ENCODE data around the gene RNF182.
A peak's percentile ranks its signal among the peaks of the same experiment; 100 is the strongest.
"Not testable (repeated sequence)": the region's sequence is repeated elsewhere in the genome, so short reads cannot be mapped to it uniquely, and the experiment has no call there.

The RNF182 gene

DNA sequence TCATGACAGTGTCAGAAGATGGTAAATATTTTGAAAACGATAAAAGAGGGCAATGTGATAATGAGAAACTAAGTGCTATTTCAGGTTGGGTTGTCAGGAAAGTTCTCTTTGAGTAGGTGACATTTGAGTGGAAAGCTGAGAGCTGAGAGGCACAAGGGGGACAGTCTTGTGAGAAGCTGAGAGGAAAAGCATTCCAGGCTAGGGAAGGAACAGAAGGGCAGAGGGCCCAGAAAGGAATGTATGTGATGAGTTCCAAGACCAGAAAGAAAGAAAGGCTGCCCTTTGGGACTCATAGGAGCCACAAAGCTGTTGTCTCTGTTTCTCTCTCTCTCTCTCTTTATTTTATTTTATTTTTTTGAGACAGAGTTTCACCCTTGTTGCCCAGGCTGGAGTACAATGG is 7.6 kb upstream of the RNF182 start:
- no peak for DNase-seq (ENCODE audit: low read depth in 2 of 2)

DNA sequence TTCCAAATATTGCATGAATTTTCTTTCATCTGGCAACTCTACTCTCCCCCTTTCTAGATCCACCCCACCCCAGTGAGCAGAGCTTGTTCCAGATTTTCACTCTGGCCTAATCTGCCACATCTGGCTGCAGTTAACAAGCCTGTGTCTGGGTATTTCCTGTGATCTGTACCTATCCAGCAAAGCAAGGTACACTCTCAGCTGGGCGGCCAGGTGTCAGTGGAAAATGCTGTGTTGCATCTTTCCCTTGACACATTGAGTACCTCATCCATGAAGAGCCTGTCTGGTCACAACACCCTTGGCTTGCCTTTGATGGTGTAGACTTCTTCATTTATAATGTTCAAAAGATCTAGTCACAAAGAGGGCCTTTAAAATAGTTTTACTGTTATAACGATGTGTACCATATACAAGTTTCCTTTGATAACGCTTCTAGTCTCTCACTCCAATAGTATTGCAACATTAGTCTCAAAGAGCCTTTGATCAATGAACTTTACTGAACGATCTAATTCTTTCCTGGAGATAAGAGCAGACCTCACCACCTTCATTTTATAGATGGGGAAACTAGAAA is 6.0 kb upstream of the RNF182 start:
- no peak for DNase-seq (ENCODE audit: low read depth in 2 of 2)

- no peak for DNase-seq (ENCODE audit: low read depth in 2 of 2)
Observed at GRCh38 chr6:13919861-13920260, 4.9 kb upstream of the RNF182 start.

GRCh38 chr6:13920552-13920951 is 4.2 kb upstream of the RNF182 start:
- DNase-seq (ENCODE audit: low read depth in 2 of 2), result no peak

DNA sequence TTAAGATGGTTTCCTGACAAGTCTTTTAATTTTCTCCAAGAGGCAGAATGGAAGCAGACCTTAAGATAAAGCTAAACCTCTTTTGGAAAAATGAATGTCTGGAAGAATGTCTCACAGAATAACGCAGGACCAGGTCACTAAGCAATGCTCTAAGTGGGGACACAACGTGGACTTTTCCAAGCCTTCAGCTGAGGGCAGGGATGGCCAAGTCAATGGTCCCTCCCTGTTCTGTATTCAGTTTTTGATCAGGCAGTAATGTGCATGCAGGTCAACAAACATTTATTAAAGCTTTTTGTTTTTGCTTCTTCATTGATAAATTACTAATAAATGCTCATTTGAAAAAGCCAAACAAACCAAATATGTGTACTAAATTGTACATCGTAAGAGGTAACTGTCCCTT is 2.0 kb upstream of the RNF182 start:
- no peak for DNase-seq (ENCODE audit: low read depth in 2 of 2)

DNA sequence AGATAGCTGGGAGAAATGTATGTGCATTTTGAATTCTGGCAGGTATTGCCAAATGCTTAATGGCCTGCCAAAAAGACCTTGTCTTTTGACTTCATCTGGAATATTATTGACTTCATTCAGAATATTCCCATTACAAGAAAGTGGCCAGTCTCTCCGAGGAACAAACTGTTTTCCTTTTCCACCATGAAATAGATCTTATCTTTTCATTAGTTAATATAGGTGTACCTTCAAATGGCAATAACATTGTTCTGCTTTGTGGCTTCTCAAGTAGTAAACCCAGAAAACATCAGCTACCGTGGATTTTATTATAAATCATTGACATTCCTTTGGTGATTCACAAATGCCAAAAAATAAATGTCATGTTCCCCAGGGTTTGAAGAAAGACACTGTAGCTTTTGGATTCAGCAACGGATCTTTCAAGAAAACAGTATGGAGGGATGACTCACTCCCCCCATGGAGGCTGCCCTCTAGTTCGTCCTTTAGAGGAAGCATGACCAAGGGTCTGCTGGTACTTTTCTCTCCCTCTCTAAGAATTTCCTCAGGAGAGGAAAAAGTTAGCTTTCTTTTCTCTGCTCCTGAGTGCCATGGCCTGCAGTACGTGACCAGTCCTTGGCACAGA is 1.1 kb upstream of the RNF182 start:
- DNase-seq (ENCODE audit: low read depth in 2 of 2), result peak; percentile 60 to 64

- DNase-seq (ENCODE audit: low read depth in 2 of 2), result peak; percentile 16 to 29
Observed at GRCh38 chr6:13924146-13924948, 405 bp upstream of the RNF182 start.

- no peak for DNase-seq (ENCODE audit: low read depth in 2 of 2)
Observed at GRCh38 chr6:13926378-13926777, 1.6 kb downstream of the RNF182 start.

GRCh38 chr6:13927203-13927602 is 2.5 kb downstream of the RNF182 start:
- no peak for DNase-seq (ENCODE audit: low read depth in 2 of 2)

- no peak for DNase-seq (ENCODE audit: low read depth in 2 of 2)
Observed at GRCh38 chr6:13929196-13929595, 4.4 kb downstream of the RNF182 start.

DNA sequence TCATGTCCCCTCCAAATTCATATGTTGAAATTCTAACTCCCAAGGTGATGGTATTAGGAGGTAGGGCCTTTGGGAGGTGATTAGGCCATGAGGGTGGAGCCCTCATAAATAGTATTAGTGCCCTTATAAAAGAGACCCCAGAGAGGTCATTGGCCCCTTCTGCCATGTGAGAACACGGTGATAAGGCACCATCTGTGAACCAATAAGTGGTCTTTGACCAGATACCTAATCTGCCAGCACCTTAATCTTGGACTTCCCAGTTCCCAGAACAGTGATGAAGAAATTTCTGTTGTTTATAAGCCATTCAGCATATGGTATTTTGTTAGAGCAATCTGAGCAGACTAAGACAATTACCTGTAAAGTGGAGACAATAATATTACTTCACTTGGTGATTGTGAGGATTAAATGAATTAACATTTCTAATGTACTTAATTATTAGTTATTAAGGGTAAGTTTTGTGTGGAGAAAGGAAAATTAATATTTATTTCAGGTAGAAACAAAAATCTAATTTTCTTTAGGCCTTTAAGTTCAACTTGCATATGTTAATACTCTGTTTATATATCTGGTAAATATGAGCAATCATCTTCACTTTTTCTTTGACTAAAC is 7.1 kb downstream of the RNF182 start:
- no peak for DNase-seq (ENCODE audit: low read depth in 2 of 2)

DNA sequence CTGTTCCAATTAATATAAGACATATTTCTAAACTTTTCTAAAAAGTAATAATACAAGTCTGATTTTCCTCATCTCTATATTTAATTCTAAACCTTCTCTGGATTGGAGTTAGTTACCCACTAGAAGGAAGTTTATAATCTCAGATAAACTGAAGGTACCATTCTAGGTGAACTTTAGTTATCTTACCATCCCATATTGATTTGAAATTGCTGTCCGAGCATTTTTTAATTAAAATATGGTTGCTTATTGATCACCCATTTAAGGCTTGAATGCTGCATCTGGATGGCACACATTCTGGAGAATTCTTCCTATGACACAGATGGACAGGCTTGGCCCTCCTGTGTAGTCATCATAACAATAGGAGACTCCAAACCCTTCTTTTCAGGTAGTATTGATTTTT is 8.0 kb downstream of the RNF182 start:
- DNase-seq (ENCODE audit: low read depth in 2 of 2), result no peak

- DNase-seq (ENCODE audit: low read depth in 2 of 2), result no peak
Observed at GRCh38 chr6:13934721-13935120, 10.0 kb downstream of the RNF182 start.

DNA sequence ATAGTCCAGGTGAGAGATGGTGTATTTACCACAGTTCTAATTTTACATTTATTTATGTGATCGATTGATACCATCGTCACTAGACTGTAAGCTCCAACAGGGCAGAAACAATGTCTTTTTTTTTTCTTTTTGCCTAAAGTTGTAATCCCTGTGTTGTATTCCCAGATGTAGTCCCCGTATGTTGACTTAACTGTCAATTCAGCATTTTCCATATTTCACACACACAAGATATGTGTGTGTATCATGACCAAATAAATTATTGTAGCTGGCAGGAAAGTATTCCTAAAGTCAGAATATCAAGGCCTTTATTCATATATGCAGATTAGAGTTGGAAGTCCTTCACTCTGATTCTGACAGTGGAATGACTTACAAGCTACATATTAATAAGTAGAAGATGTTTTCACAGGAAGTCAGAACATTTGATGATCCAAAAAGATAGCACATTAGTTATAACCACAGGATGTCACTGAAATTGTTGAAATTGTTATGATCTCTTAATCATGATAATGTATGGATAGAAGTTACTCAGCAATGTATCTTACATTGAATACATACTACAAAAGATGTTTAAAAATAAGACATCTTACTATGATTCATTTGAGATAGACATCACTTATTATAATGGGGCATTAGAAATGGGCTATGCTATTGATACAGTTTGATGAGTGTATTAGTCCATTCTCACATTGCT is 10.6 kb downstream of the RNF182 start:
- no peak for DNase-seq (ENCODE audit: low read depth in 2 of 2)

DNA sequence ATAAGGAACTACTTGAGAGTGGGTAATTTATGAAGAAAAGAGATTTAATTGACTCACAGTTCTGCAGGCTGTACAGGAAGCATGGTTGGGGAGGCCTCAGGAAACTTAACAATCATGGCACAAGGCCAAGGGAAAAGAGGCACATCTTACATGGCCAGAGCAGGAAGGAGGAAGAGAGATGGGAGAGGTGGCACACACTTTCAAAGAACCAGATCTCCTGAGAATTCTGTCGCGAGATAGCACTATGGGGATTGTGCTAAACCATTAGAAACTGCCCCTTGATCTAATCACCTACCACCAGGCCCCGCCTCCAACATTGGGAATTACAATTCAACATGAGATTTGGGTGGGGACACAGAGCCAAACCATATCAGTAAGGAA is 11.1 kb downstream of the RNF182 start:
- DNase-seq (ENCODE audit: low read depth in 2 of 2), result not testable (repeated sequence)

- no peak for DNase-seq (ENCODE audit: low read depth in 2 of 2)
Observed at GRCh38 chr6:13941902-13942301, 17.1 kb downstream of the RNF182 start.

DNA sequence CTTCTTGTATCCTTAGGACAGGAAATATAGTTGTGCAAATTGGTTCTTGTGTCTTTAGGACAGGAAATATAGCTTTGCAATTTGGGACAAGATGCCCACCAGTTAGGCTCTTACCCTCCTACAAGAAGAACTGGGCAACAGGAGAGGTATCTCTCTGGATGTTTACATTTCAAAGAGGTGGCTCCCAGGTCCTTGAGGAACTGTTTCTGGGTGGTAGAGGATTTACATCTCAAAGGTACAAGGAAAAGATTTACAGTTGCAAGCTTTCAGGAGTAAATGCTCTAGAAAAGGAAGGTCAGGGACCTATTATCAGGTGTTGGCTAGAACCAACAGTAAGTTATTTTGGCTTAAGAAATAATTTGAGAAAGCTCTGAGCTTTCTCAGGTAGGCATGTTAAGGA is 19.2 kb downstream of the RNF182 start:
- no peak for DNase-seq (ENCODE audit: low read depth in 2 of 2)

DNA sequence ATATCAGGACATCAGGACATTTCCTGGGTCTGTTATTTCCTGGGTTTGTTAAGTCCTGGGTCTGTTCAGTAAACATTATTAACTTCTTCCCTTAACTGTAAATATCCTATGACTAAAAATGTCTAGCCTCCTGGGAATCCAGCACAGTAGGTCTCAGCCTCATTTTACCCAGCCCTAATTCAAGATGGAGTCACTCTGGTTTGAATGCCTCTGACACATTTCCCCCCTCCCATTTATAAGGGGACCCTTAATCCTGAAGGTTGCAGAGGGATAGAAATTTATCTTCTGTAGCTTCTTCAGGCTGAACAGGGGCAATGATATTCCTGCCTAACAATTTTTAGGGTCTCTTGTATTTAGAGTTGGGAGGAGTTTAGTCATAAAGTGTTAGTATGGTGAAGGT is 21.8 kb downstream of the RNF182 start:
- no peak for DNase-seq (ENCODE audit: low read depth in 2 of 2)

- DNase-seq (ENCODE audit: low read depth in 2 of 2), result no peak
Observed at GRCh38 chr6:13947611-13948178, 22.9 kb downstream of the RNF182 start.

DNA sequence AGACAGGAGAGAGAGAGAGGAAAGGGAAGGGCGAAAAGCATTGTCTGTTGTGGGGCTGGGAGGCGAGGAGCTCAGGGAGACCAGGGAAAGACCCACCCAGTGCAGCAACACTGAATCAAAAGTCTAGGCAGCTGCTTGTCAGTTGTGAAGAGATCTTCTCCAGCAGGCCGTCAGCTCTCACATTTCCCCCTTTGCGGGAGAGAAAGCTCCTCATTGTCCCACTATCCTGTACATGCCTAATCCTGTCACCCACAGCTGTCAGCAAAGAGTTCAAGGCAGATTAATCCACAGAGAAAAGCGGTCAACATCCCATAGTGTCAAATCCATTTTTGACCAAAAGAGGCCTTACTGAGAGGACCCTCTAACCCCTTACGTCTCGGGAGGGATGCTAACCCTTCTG is 27.3 kb downstream of the RNF182 start:
- DNase-seq (ENCODE audit: low read depth in 2 of 2), result no peak

DNA sequence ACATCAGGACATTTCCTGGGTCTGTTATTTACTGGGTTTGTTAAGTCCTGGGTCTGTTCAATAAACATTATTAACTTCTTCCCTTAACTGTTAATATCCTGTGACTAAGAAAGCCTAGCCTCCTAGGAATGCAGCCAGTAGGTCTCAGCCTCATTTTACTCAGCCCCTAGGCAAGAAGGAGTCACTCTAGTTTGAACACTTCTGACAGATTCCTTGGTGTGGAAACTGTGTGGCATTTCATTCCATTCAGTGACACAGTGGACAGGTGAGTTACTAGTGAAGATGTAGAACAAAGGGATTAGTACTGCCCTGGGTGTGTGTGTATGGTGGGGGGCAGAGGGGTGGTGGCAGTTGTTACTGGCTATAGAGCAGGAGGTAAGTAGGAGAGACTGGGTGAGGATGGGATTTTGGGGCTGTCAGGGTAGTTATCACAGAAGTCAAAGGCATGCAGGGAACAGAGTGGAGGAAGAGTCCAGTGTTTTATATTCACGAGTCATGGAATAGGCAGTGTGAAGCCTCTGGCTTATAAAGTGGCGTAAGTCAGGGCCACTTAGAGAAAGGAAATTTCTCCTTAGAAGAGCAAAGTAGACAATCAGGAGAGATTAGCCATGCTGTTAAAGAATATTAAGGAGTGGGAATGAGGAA is 28.4 kb downstream of the RNF182 start:
- DNase-seq (ENCODE audit: low read depth in 2 of 2), result no peak

All from fibroblast of skin of left quadriceps (primary cell).